ENCODE data around the gene UBE2G2.
"Not testable (repeated sequence)": the region's sequence is repeated elsewhere in the genome, so short reads cannot be mapped to it uniquely, and the experiment has no call there.

The UBE2G2 gene

DNA sequence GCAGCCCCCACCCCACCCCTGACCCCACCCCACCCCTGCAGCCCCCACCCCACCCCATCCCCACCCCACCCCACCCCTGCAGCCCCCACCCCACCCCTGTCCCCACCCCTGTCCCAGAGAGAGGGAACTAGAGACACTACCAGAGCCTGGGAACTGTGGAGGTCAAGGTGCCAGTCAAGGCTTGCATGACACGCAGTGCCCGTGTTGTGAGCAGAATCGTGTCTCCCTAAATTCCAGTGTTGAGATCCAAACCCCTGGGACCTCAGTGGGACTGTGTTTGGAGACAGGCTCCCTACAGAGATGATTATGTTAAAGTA lies 34.7 kb upstream of the UBE2G2 start:
- Histone ChIP-seq H3K27ac (ENCODE audit: insufficient read depth in 1 of 2, low read depth in 1 of 2, low read length in 2 of 2, poor library complexity in 1 of 2, severe bottlenecking in 2 of 2) (no peak overlapping the region), H3K9me3 (ENCODE audit: control extremely low read depth in 1 of 5, control insufficient read depth in 4 of 5, insufficient read depth in 2 of 5, low read depth in 1 of 5, low read length in 4 of 5) (no peaks in the 10 kb centered on the region), H3K4me3 (ENCODE audit: control insufficient read depth in 1 of 7, extremely low read depth in 1 of 7, insufficient read depth in 4 of 7, low read depth in 2 of 7, low read length in 6 of 7) (no peak overlapping the region), H3K27me3 (replicated peaks in 2 of 5; ENCODE audit: control insufficient read depth in 4 of 5, insufficient read depth in 5 of 5, low read length in 4 of 5) (no peaks in the 10 kb centered on the region), H3K4me1 (ENCODE audit: control extremely low read depth in 1 of 4, control insufficient read depth in 4 of 4, insufficient read depth in 4 of 4, low read length in 3 of 4) (peaks cover 1 to 18% (median 6%) of the 10 kb centered on the region in 4 experiments), H3K36me3 (ENCODE audit: control insufficient read depth in 4 of 4, insufficient read depth in 4 of 4, low read length in 3 of 4) (no peaks in the 10 kb centered on the region)
- no peak for DNase-seq
- ChIA-PET CTCF (no interaction called here), POLR2A (interaction anchor here (1.2 kb wide), 1 partner anchor 13 kb away, joined by 4 read pairs; no protein-coding TSS in a partner anchor)
- WGBS (ENCODE audit: insufficient coverage) = 100% methylated on average over 2 of the region's 3 CpGs

DNA sequence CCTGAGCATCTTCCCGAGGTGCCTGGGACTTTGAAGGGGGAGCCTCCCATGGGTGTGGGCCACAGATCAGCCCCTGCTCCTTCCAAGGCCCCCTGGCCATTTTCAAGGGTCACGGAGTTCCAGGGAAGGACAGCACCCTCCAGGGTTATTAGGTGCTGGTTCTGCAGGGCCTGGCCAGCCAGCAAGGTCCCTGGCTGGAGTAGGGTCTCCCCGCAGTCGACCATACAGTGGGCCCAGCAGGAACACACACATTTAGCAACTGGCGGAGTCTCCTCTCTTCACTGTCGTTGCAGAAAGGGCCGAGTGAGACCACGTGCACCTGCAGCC lies 34.0 kb upstream of the UBE2G2 start:
- POLR2A ChIA-PET = no interaction called here

DNA sequence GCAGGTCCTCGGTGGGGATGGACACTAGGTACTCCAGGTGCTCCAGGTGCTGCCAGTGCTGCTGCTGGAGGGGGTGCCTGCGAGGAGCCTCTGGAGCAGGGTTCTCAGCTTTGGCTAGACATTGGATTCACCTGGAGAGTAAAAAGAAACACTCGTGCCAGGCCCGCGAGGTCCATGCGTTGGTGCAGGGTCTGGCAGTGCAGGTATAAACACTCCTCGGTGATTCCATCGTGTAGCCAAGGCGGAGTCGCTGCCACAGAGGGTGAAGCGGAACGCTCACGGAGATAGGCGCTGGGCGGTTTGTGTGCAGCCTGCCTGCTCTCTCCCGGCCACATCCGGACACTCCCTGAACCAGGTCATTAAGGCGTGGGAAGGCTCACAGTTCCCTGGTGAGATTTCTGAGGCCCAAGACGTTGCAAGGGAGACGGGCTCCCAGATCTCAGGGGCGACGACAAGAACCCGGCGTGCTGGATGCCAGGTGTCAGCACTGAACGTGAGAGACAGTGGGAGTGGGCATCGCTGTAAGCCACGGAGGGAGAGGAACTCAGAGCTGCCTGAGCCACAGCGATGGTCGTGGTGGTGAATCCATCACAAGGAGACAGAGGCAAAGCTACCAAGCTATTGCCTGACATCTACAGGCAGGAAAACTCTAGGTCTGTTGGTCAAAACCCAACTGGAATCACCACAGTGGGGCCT lies 33.5 kb upstream of the UBE2G2 start:
- no peak for DNase-seq
- Histone ChIP-seq H3K27me3 (replicated peaks in 2 of 5; ENCODE audit: control insufficient read depth in 4 of 5, insufficient read depth in 5 of 5, low read length in 4 of 5) (no peaks in the 10 kb centered on the region), H3K36me3 (ENCODE audit: control insufficient read depth in 4 of 4, insufficient read depth in 4 of 4, low read length in 3 of 4) (no peaks in the 10 kb centered on the region), H3K27ac (ENCODE audit: insufficient read depth in 1 of 2, low read depth in 1 of 2, low read length in 2 of 2, poor library complexity in 1 of 2, severe bottlenecking in 2 of 2) (no peak overlapping the region), H3K4me1 (ENCODE audit: control extremely low read depth in 1 of 4, control insufficient read depth in 4 of 4, insufficient read depth in 4 of 4, low read length in 3 of 4) (peaks cover 3 to 25% (median 11%) of the 10 kb centered on the region in 4 experiments), H3K9me3 (ENCODE audit: control extremely low read depth in 1 of 5, control insufficient read depth in 4 of 5, insufficient read depth in 2 of 5, low read depth in 1 of 5, low read length in 4 of 5) (no peaks in the 10 kb centered on the region), H3K4me3 (ENCODE audit: control insufficient read depth in 1 of 7, extremely low read depth in 1 of 7, insufficient read depth in 4 of 7, low read depth in 2 of 7, low read length in 6 of 7) (no peak overlapping the region)
- CTCF ChIA-PET = interaction anchor here (1.5 kb wide), 1 partner anchor 15 kb away, joined by 3 read pairs; no protein-coding TSS in a partner anchor
- POLR2A ChIA-PET = no interaction called here
- 90% methylated on average over 28 of the region's 29 CpGs for whole genome bisulfite sequencing (ENCODE audit: insufficient coverage)

More for the DNA sequence above, 34.0 kb upstream of the UBE2G2 start:
- DNase-seq = no peak
- Histone ChIP-seq H3K4me1 (ENCODE audit: control extremely low read depth in 1 of 4, control insufficient read depth in 4 of 4, insufficient read depth in 4 of 4, low read length in 3 of 4) (peaks cover 3 to 25% (median 11%) of the 10 kb centered on the region in 4 experiments), H3K27me3 (replicated peaks in 2 of 5; ENCODE audit: control insufficient read depth in 4 of 5, insufficient read depth in 5 of 5, low read length in 4 of 5) (no peaks in the 10 kb centered on the region), H3K4me3 (ENCODE audit: control insufficient read depth in 1 of 7, extremely low read depth in 1 of 7, insufficient read depth in 4 of 7, low read depth in 2 of 7, low read length in 6 of 7) (no peak overlapping the region), H3K9me3 (ENCODE audit: control extremely low read depth in 1 of 5, control insufficient read depth in 4 of 5, insufficient read depth in 2 of 5, low read depth in 1 of 5, low read length in 4 of 5) (no peaks in the 10 kb centered on the region), H3K36me3 (ENCODE audit: control insufficient read depth in 4 of 4, insufficient read depth in 4 of 4, low read length in 3 of 4) (no peaks in the 10 kb centered on the region), H3K27ac (ENCODE audit: insufficient read depth in 1 of 2, low read depth in 1 of 2, low read length in 2 of 2, poor library complexity in 1 of 2, severe bottlenecking in 2 of 2) (no peak overlapping the region)
- CTCF ChIA-PET = interaction anchor here (1.5 kb wide), 1 partner anchor 15 kb away, joined by 3 read pairs; no protein-coding TSS in a partner anchor
- WGBS (ENCODE audit: insufficient coverage) = 100% methylated on average over 4 of the region's 8 CpGs

DNA sequence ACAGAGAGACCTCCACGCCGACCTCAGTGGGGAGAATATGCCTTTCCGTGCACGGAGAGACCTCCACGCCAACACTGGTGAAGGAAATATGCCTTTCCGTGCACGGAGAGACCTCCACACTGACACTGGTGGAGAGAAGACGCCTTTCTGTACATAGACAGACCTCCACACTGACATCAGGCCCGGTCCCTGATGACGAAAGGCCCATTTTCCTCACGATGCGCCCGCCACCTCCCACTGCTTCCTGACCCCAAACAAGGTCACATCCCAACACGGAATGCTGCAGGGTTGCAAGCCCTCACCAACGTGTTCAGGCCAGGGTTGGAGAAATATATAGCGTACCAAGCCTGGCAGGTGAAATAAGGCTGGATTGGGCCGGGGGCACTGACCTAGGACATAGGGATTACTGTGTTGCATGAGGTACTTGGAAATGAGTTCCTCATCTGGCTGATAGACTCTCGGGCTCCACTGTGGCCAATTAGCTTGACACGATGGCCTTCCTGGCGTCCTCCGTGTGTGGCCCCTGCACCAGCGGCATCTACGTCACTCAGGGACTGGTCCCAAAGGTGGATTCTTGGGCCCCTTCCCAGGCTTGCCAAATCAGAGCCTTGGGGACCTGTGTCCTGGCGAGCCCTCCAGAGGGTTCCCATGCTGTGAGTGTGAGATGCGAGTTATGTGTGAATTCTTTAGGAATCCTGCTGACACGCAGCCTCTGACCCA lies 32.8 kb upstream of the UBE2G2 start:
- peaks cover 0 to 2% (median under 1%) of the 10 kb centered on the region in 5 experiments for H3K9me3 ChIP-seq (ENCODE audit: control extremely low read depth in 1 of 5, control insufficient read depth in 4 of 5, insufficient read depth in 2 of 5, low read depth in 1 of 5, low read length in 4 of 5)
- no peak overlapping the region for H3K27ac ChIP-seq (ENCODE audit: insufficient read depth in 1 of 2, low read depth in 1 of 2, low read length in 2 of 2, poor library complexity in 1 of 2, severe bottlenecking in 2 of 2)
- ChIA-PET CTCF (interaction anchor here (1.5 kb wide), 1 partner anchor 14 kb away, joined by 3 read pairs; no protein-coding TSS in a partner anchor), POLR2A (no interaction called here)
- no peaks in the 10 kb centered on the region for H3K27me3 ChIP-seq (replicated peaks in 2 of 5; ENCODE audit: control insufficient read depth in 4 of 5, insufficient read depth in 5 of 5, low read length in 4 of 5)
- no peak overlapping the region for H3K4me3 ChIP-seq (ENCODE audit: control insufficient read depth in 1 of 7, extremely low read depth in 1 of 7, insufficient read depth in 4 of 7, low read depth in 2 of 7, low read length in 6 of 7)
- no peak for DNase-seq
- peaks cover 3 to 25% (median 11%) of the 10 kb centered on the region in 4 experiments for H3K4me1 ChIP-seq (ENCODE audit: control extremely low read depth in 1 of 4, control insufficient read depth in 4 of 4, insufficient read depth in 4 of 4, low read length in 3 of 4)
- WGBS (ENCODE audit: insufficient coverage) = 95% methylated on average over 25 of the region's 26 CpGs
- H3K36me3 ChIP-seq (ENCODE audit: control insufficient read depth in 4 of 4, insufficient read depth in 4 of 4, low read length in 3 of 4) = no peaks in the 10 kb centered on the region

DNA sequence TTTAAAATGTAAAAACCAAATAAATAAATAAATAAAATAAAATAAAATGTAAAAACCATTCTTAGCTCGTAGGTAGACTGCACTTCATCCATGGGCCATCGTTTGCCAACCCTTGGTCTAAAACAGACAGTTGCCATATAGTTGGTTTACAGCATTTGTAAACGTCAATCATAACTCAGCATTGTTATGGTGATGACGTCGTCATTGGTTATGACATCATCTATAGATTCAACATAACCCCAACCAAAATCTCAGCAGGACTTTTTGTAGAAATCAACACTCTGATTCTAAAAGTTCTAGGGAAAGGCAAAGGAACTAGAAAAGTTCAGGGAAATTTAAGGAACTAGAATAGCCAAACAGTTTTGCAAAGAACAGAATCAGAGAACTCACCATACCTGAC lies 32.0 kb upstream of the UBE2G2 start:
- Histone ChIP-seq H3K4me1 (ENCODE audit: control extremely low read depth in 1 of 4, control insufficient read depth in 4 of 4, insufficient read depth in 4 of 4, low read length in 3 of 4) (peaks cover 3 to 25% (median 11%) of the 10 kb centered on the region in 4 experiments), H3K36me3 (ENCODE audit: control insufficient read depth in 4 of 4, insufficient read depth in 4 of 4, low read length in 3 of 4) (no peaks in the 10 kb centered on the region), H3K9me3 (ENCODE audit: control extremely low read depth in 1 of 5, control insufficient read depth in 4 of 5, insufficient read depth in 2 of 5, low read depth in 1 of 5, low read length in 4 of 5) (peaks cover 0 to 9% (median 3%) of the 10 kb centered on the region in 5 experiments), H3K27ac (ENCODE audit: insufficient read depth in 1 of 2, low read depth in 1 of 2, low read length in 2 of 2, poor library complexity in 1 of 2, severe bottlenecking in 2 of 2) (no peak overlapping the region), H3K4me3 (ENCODE audit: control insufficient read depth in 1 of 7, extremely low read depth in 1 of 7, insufficient read depth in 4 of 7, low read depth in 2 of 7, low read length in 6 of 7) (no peak overlapping the region), H3K27me3 (replicated peaks in 2 of 5; ENCODE audit: control insufficient read depth in 4 of 5, insufficient read depth in 5 of 5, low read length in 4 of 5) (no peaks in the 10 kb centered on the region)
- ChIA-PET CTCF (interaction anchor here (1.0 kb wide), 1 partner anchor 18 kb away, joined by 4 read pairs; no protein-coding TSS in a partner anchor), POLR2A (no interaction called here)
- DNase-seq = no peak
- 100% methylated on average over 2 of the region's 5 CpGs for WGBS (ENCODE audit: insufficient coverage)

DNA sequence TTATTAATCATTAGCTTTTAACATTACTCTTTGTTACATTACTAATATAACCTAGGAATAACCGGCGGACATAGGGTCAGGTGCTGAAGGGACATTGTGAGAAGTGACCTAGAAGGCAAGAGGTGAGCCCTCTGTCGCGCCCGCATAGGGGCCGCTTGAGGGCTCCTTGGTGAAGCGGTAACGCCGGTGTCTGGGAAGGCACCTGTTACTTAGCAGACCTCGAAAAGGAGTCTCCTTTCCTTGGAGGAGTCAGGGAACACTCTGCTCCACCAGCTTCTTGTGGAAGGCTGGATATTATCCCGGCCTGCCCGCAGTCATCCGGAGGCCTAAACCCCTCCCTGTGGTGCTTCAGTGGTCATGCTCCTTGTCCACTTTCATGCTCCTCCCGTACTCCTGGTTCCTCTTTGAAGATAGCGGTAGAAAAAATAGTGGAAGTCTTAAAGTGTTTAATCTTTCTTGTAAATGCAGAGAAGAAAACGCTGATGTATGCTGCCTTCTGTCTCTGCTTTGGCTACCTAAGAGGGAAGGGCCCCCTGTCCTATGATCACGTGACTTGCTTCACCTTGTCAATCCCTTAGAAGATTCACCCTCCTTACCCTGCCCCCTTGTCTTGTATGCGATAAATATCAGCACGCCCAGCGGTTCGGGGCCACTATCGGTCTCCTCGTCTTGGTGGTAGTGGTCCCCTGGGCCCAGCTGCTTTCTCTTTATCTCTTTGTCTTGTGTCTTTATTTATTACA lies 31.1 kb upstream of the UBE2G2 start:
- WGBS (ENCODE audit: insufficient coverage) = 90% methylated on average over 21 of the region's 23 CpGs
- CTCF ChIA-PET = interaction anchor here (1.0 kb wide), 1 partner anchor 19 kb away, joined by 4 read pairs; no protein-coding TSS in a partner anchor
- peaks cover 0 to 18% (median 3%) of the 10 kb centered on the region in 5 experiments for H3K9me3 ChIP-seq (ENCODE audit: control extremely low read depth in 1 of 5, control insufficient read depth in 4 of 5, insufficient read depth in 2 of 5, low read depth in 1 of 5, low read length in 4 of 5)
- H3K27ac ChIP-seq (ENCODE audit: insufficient read depth in 1 of 2, low read depth in 1 of 2, low read length in 2 of 2, poor library complexity in 1 of 2, severe bottlenecking in 2 of 2); H3K27me3 ChIP-seq (replicated peaks in 2 of 5; ENCODE audit: control insufficient read depth in 4 of 5, insufficient read depth in 5 of 5, low read length in 4 of 5); H3K4me3 ChIP-seq (ENCODE audit: control insufficient read depth in 1 of 7, extremely low read depth in 1 of 7, insufficient read depth in 4 of 7, low read depth in 2 of 7, low read length in 6 of 7); H3K36me3 ChIP-seq (ENCODE audit: control insufficient read depth in 4 of 4, insufficient read depth in 4 of 4, low read length in 3 of 4); DNase-seq; POLR2A ChIA-PET: not testable (repeated sequence)
- peaks cover 3 to 25% (median 11%) of the 10 kb centered on the region in 4 experiments for H3K4me1 ChIP-seq (ENCODE audit: control extremely low read depth in 1 of 4, control insufficient read depth in 4 of 4, insufficient read depth in 4 of 4, low read length in 3 of 4)
